ENCODE measurements around the gene CRTC3.

DNA sequence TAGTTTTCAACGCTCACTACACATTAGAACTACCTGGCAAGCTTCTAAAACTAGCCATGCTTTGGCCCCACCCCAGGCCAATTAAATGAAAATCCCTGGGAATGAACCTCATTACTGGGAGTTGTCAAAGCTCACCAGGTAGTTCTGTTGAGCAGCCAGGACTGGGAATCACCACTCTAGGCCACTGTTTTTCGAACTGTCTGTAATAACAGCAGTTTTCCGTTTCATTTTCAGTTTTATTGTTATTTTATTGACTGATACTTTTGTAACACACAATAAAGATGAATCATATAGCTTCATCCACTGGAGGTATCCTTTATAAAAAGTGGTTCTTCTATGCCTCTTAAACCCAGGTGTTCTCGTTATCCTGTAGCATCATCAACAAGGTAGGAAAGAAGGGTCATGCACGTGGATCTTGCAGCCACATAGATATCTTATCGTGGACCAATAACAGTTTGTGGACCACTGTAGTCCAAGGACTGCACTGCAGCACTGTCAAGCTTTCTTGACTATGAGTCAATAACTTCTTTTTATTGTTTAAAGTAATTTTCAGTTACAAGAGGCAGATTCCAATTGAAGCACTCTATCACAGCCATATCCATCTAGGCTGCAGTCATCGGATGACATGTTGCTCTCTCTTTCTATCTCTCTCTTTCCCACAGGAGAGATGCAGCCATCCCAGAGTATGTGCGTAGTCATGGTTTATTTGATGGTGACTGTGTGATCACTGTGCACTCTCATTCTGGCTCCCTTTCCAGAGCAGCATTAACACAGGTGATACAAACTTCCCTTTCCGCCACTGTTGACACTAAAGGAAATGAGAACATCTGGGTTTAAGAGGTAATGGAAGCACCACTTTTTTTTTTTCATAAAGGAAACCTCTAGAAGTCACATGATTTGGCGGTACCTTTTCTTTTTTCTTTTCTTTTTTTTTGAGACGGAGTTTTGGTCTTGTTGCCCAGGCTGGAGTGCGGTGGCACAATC, 148.4 kb downstream of the CRTC3 start:
- TF ChIP-seq POLR2AphosphoS5 (IDR thresholded peaks at IDR 0.05; ENCODE audit: low read depth, low read length) (no peak), TCF7L2 (IDR thresholded peaks at IDR 0.05; ENCODE audit: low read depth, low read length) (no peak)
- TF ChIP-seq, protein P1, sequence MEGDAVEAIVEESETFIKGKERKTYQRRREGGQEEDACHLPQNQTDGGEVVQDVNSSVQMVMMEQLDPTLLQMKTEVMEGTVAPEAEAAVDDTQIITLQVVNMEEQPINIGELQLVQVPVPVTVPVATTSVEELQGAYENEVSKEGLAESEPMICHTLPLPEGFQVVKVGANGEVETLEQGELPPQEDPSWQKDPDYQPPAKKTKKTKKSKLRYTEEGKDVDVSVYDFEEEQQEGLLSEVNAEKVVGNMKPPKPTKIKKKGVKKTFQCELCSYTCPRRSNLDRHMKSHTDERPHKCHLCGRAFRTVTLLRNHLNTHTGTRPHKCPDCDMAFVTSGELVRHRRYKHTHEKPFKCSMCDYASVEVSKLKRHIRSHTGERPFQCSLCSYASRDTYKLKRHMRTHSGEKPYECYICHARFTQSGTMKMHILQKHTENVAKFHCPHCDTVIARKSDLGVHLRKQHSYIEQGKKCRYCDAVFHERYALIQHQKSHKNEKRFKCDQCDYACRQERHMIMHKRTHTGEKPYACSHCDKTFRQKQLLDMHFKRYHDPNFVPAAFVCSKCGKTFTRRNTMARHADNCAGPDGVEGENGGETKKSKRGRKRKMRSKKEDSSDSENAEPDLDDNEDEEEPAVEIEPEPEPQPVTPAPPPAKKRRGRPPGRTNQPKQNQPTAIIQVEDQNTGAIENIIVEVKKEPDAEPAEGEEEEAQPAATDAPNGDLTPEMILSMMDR (IDR thresholded peaks at IDR 0.05): no peak
- TF ChIP-seq, protein P2, sequence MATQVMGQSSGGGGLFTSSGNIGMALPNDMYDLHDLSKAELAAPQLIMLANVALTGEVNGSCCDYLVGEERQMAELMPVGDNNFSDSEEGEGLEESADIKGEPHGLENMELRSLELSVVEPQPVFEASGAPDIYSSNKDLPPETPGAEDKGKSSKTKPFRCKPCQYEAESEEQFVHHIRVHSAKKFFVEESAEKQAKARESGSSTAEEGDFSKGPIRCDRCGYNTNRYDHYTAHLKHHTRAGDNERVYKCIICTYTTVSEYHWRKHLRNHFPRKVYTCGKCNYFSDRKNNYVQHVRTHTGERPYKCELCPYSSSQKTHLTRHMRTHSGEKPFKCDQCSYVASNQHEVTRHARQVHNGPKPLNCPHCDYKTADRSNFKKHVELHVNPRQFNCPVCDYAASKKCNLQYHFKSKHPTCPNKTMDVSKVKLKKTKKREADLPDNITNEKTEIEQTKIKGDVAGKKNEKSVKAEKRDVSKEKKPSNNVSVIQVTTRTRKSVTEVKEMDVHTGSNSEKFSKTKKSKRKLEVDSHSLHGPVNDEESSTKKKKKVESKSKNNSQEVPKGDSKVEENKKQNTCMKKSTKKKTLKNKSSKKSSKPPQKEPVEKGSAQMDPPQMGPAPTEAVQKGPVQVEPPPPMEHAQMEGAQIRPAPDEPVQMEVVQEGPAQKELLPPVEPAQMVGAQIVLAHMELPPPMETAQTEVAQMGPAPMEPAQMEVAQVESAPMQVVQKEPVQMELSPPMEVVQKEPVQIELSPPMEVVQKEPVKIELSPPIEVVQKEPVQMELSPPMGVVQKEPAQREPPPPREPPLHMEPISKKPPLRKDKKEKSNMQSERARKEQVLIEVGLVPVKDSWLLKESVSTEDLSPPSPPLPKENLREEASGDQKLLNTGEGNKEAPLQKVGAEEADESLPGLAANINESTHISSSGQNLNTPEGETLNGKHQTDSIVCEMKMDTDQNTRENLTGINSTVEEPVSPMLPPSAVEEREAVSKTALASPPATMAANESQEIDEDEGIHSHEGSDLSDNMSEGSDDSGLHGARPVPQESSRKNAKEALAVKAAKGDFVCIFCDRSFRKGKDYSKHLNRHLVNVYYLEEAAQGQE (IDR thresholded peaks at IDR 0.05; ENCODE audit: insufficient read depth in 1 of 2, low read depth in 2 of 2, low read length in 1 of 2): no peak

Measured in Panc1 (cell line).